ENCODE data around the gene DCST1.

DCST1 gene

GRCh38 chr1:155012776-155013602, 20.6 kb upstream of the DCST1 start:
- DNase-seq (ENCODE audit: insufficient read length, low spot score) (no peak), FAIRE-seq (no peak)
- TF ChIP-seq PAX5 (IDR thresholded peaks at IDR 0.05; ENCODE audit: insufficient read depth, low read length, severe bottlenecking) (no peak), SPI1 (IDR thresholded peaks at IDR 0.05; ENCODE audit: low read depth, low read length) (no peak), TAF1 (IDR thresholded peaks at IDR 0.05; ENCODE audit: low read depth, low read length) (no peak), POLR2A (IDR thresholded peaks at IDR 0.05; ENCODE audit: low read depth, low read length) (no peak), POU2F2 (IDR thresholded peaks at IDR 0.05; ENCODE audit: low read depth, low read length) (no peak)

GRCh38 chr1:155013632-155014031, 20.0 kb upstream of the DCST1 start:
- no peak for DNase-seq (ENCODE audit: insufficient read length, low spot score)
- peak; percentile 16 for FAIRE-seq
- TF ChIP-seq POLR2A (IDR thresholded peaks at IDR 0.05; ENCODE audit: low read depth, low read length) (no peak), POLR2AphosphoS5 (IDR thresholded peaks at IDR 0.05; ENCODE audit: low read depth, low read length) (no peak), TAF1 (IDR thresholded peaks at IDR 0.05; ENCODE audit: low read depth, low read length) (no peak), POU2F2 (IDR thresholded peaks at IDR 0.05; ENCODE audit: low read depth, low read length) (no peak), PAX5 (IDR thresholded peaks at IDR 0.05; ENCODE audit: insufficient read depth, low read length, severe bottlenecking) (no peak), SPI1 (IDR thresholded peaks at IDR 0.05; ENCODE audit: low read depth, low read length) (no peak)

- DNase-seq (ENCODE audit: insufficient read length, low spot score) (no peak), FAIRE-seq (no peak)
- TF ChIP-seq POLR2A (IDR thresholded peaks at IDR 0.05; ENCODE audit: low read depth, low read length) (no peak), SPI1 (IDR thresholded peaks at IDR 0.05; ENCODE audit: low read depth, low read length) (no peak), TAF1 (IDR thresholded peaks at IDR 0.05; ENCODE audit: low read depth, low read length) (no peak), PAX5 (IDR thresholded peaks at IDR 0.05; ENCODE audit: insufficient read depth, low read length, severe bottlenecking) (no peak), POLR2AphosphoS5 (IDR thresholded peaks at IDR 0.05; ENCODE audit: low read depth, low read length) (no peak), POU2F2 (IDR thresholded peaks at IDR 0.05; ENCODE audit: low read depth, low read length) (no peak)
Observed at GRCh38 chr1:155014709-155015508, 18.7 kb upstream of the DCST1 start.

GRCh38 chr1:155015527-155016230, 17.9 kb upstream of the DCST1 start:
- no peak for DNase-seq (ENCODE audit: insufficient read length, low spot score)
- no peak for FAIRE-seq
- TF ChIP-seq PAX5 (IDR thresholded peaks at IDR 0.05; ENCODE audit: insufficient read depth, low read length, severe bottlenecking): no peak
- no peak for TF ChIP-seq TAF1 (IDR thresholded peaks at IDR 0.05; ENCODE audit: low read depth, low read length)
- no peak for TF ChIP-seq POU2F2 (IDR thresholded peaks at IDR 0.05; ENCODE audit: low read depth, low read length)
- TF ChIP-seq POLR2AphosphoS5 (IDR thresholded peaks at IDR 0.05; ENCODE audit: low read depth, low read length): no peak
- no peak for TF ChIP-seq POLR2A (IDR thresholded peaks at IDR 0.05; ENCODE audit: low read depth, low read length)
- TF ChIP-seq SPI1 (IDR thresholded peaks at IDR 0.05; ENCODE audit: low read depth, low read length): no peak

- DNase-seq (ENCODE audit: insufficient read length, low spot score) (no peak), FAIRE-seq (peak; percentile 65)
- no peak for TF ChIP-seq TAF1 (IDR thresholded peaks at IDR 0.05; ENCODE audit: low read depth, low read length)
- TF ChIP-seq SPI1 (IDR thresholded peaks at IDR 0.05; ENCODE audit: low read depth, low read length): no peak
- TF ChIP-seq POLR2A (IDR thresholded peaks at IDR 0.05; ENCODE audit: low read depth, low read length): no peak
- no peak for TF ChIP-seq PAX5 (IDR thresholded peaks at IDR 0.05; ENCODE audit: insufficient read depth, low read length, severe bottlenecking)
- no peak for TF ChIP-seq POU2F2 (IDR thresholded peaks at IDR 0.05; ENCODE audit: low read depth, low read length)
- no peak for TF ChIP-seq POLR2AphosphoS5 (IDR thresholded peaks at IDR 0.05; ENCODE audit: low read depth, low read length)
Observed at GRCh38 chr1:155016231-155016831, 17.3 kb upstream of the DCST1 start.

- TF ChIP-seq POU2F2 (IDR thresholded peaks at IDR 0.05; ENCODE audit: low read depth, low read length): peak; percentile 92
- no peak for TF ChIP-seq POLR2AphosphoS5 (IDR thresholded peaks at IDR 0.05; ENCODE audit: low read depth, low read length)
- no peak for TF ChIP-seq POLR2A (IDR thresholded peaks at IDR 0.05; ENCODE audit: low read depth, low read length)
- no peak for TF ChIP-seq TAF1 (IDR thresholded peaks at IDR 0.05; ENCODE audit: low read depth, low read length)
- TF ChIP-seq SPI1 (IDR thresholded peaks at IDR 0.05; ENCODE audit: low read depth, low read length): peak; percentile 90
- TF ChIP-seq PAX5 (IDR thresholded peaks at IDR 0.05; ENCODE audit: insufficient read depth, low read length, severe bottlenecking): peak; percentile 2
- FAIRE-seq (peak; percentile 94), DNase-seq (ENCODE audit: insufficient read length, low spot score) (peak; percentile 86)
Observed at GRCh38 chr1:155017041-155017945, 16.3 kb upstream of the DCST1 start.

GRCh38 chr1:155017946-155018316, 15.7 kb upstream of the DCST1 start:
- FAIRE-seq (peak; percentile 45), DNase-seq (ENCODE audit: insufficient read length, low spot score) (peak; percentile 72)
- TF ChIP-seq POLR2A (IDR thresholded peaks at IDR 0.05; ENCODE audit: low read depth, low read length) (no peak), SPI1 (IDR thresholded peaks at IDR 0.05; ENCODE audit: low read depth, low read length) (no peak), POLR2AphosphoS5 (IDR thresholded peaks at IDR 0.05; ENCODE audit: low read depth, low read length) (no peak), TAF1 (IDR thresholded peaks at IDR 0.05; ENCODE audit: low read depth, low read length) (no peak), PAX5 (IDR thresholded peaks at IDR 0.05; ENCODE audit: insufficient read depth, low read length, severe bottlenecking) (no peak), POU2F2 (IDR thresholded peaks at IDR 0.05; ENCODE audit: low read depth, low read length) (no peak)

Measured in GM12891 (cell line).